ACHN (cell line): Measurements from ENCODE around the gene LILRB3.
A peak's percentile ranks its signal among the peaks of the same experiment; 100 is the strongest.
"Not testable (repeated sequence)": the region's sequence is repeated elsewhere in the genome, so short reads cannot be mapped to it uniquely, and the experiment has no call there.

Experiments used
- DNase-seq: peaks from one replicate; pipeline ENCODE4 v3.0.0-alpha.2; 2015
- in situ Hi-C: cut with HindIII; loops from 2 replicates; pipeline ENCODE4 v1.10.0; 2017; ENCODE audit warnings: low sequenced_read_pairs, low pct_ligation_motif_present, low pct_unique_long_range_greater_than_20kb

LILRB3 gene

DNA sequence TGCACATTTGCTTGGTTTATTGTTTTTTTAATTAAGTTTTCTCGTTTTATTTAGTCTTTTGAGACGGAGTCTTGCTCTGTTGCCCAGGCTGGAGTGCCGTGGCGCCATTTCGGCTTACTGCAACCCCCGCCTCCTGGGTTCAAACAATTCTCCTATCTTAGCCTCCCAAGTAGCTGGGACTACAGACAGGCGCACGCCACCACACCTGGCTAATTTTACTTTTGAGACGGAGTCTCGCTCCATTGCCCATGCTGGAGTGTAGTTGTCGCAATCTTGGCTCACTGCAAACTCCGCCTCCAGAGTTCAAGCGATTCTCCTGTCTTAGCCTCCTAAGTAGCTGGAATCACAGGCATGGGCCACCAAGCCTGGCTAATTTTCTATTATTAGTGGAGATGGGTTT lies 20.8 kb downstream of the LILRB3 start:
- no peak for DNase-seq
- in situ Hi-C loops: no loop called here

DNA sequence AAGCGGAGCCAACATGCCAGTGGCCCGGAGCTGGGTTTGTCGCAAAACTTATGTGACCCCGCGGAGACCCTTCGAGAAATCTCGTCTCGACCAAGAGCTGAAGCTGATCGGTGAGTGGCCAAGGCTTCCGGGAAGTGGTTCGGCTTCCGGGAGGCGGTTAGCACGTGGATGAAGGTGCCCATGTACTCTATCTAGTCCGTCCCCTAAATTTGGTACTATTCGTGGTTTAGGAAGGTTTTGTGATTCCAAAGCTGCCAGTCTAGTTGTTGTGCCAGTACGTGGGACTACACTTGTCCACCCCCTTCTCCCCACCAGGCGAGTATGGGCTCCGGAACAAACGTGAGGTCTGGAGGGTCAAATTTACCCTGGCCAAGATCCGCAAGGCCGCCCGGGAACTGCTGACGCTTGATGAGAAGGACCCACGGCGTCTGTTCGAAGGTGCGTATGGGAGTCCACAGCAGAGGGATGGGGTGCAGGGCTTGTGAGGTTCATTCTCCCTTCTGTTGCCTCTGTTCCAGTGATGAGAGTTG lies 21.6 kb downstream of the LILRB3 start:
- in situ Hi-C loops: no loop called here
- no peak for DNase-seq

DNA sequence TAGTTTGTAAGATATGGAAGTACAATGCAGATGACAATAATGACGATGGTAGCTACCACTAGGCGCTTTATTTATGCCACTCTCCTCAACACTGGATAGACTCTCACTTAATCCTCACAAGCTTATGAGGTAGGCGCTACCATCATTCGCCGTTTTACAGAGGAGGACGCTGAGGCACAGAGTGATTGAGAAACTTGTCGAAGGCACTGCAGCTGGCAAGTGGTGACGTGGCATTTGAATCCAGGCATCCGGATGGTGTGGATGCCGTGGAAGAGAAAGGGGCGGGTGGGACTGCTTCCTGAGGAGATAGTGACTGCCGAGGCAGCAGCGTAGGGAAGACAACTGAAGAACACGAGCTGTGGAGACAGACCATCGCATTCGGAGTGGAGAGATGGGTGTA lies 23.4 kb downstream of the LILRB3 start:
- DNase-seq: no peak
- in situ Hi-C loops: no loop called here

- in situ Hi-C loops: no loop called here
- no peak for DNase-seq
Observed at GRCh38 chr19:54197121-54197520, 25.7 kb downstream of the LILRB3 start.

DNA sequence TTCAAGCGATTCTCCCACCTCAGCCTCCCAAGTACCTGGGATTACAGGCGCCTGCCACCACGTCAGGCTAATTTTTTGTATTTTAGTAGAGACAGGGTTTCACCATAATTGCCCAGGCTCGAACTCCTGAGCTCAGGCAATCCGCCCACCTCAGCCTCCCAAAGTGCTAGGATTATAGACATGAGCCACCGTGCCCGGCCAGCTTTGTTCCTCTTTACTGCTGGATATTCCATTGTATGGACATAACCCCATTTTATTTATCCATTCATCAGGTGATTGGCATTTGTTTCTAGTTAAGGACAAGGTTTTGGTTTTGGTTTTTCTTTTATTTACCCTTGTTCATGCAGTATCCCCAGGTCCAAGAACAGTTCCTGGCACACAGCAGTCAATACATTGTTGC lies 26.3 kb downstream of the LILRB3 start:
- in situ Hi-C loops: no loop called here
- no peak for DNase-seq

DNA sequence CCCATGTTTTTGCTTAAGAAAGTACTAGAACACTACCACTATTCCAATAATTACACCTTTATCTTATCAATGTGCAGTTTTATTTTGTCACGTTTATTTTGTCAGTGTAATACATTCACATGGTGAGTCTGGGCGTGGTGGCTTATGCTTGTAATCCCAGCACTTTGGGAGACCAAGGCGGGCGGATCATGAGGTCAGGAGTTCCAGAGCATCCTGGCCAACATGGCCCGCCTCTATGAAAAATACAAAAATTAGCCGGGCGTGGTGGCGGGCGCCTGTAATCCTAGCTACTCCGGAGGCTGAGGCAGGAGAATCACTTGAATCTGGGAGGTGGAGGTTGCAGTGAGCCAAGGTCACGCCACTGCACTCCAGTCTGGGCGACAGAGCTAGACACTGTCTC lies 28.3 kb downstream of the LILRB3 start:
- DNase-seq, in situ Hi-C loops: not testable (repeated sequence)

DNA sequence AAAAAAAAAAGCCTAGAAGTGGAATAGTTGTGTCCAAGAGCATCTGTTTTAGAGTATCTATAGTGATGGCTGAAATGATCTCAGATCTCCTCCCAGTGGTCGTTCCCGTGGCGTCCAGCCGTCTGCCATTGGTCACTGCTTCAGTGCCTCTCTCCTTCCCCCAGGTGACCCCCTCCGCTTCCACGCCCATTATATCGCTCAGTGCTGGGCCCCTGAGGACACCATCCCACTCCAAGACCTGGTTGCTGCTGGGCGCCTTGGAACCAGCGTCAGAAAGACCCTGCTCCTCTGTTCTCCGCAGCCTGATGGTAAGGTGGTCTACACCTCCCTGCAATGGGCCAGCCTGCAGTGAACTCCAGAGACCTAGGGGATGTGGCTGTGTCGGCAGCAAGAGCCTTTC lies 29.8 kb downstream of the LILRB3 start:
- DNase-seq: no peak
- in situ Hi-C loops: no loop called here

DNA sequence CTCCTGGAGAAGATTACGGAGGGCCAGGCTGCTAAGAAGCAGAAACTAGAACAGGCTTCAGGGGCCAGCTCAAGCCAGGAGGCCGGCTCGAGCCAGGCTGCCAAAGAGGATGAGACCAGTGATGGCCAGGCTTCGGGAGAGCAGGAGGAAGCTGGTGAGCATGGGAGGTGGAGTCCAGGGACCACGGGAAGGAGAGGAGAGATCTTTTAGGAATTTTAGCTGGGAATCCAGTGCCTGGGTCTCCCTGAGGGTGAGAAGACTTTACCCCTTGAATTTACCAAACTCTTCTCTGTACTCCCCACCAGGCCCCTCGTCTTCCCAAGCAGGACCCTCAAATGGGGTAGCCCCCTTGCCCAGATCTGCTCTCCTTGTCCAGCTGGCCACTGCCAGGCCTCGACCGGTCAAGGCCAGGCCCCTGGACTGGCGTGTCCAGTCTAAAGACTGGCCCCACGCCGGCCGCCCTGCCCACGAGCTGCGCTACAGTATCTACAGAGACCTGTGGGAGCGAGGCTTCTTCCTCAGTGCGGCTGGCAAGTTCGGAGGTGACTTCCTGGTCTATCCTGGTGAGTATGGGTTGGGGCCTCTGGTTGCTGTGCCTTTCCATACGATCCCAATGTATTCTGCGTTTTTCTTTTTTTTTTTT lies 30.9 kb downstream of the LILRB3 start:
- no peak for DNase-seq
- in situ Hi-C loops: no loop called here

DNA sequence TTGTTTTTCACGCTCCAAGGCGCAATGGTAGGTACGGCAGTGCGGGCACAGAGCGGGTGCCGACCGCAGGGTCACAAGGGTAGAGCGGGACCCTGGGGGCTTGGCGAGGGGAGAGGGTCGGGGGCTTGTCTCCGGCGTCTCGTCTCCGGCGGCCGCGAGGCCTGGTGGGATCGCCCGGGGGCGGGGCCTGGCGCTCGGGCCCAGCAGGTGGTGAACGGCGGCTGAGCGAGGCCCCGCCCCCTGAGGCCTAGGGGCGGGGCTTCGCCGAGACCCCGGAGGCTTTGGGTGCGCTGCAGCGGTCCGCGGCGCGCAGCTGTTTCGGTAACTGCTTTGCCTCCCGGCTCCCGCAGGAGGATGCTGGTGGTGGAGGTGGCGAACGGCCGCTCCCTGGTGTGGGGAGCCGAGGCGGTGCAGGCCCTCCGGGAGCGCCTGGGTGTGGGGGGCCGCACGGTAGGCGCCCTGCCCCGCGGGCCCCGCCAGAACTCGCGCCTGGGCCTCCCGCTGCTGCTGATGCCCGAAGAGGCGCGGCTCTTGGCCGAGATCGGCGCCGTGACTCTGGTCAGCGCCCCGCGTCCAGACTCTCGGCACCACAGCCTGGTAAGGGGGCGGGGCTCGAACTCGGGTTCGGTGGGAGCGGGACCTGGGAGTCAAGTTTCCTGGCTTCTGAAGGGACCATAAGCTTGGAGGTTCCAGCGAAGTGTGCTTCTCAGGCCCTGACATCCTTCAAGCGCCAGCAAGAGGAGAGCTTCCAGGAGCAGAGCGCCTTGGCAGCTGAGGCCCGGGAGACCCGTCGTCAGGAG lies 31.6 kb downstream of the LILRB3 start, which contains the start of gene TSEN34:
TSEN34 (plus strand) TSS at position 298 of the 800 bp plus-strand sequence; CDS start at position 355, 57 bp downstream.
- peak; percentile 78 for DNase-seq
- in situ Hi-C loops: no loop called here

- in situ Hi-C loops: no loop called here
- peak; percentile 96 for DNase-seq
Observed at GRCh38 chr19:54190503-54191010, 32.2 kb downstream of the LILRB3 start.

- peak; percentile 99 for DNase-seq
- in situ Hi-C loops: no loop called here
Observed at GRCh38 chr19:54189735-54190502, 32.9 kb downstream of the LILRB3 start.

- no peak for DNase-seq
- in situ Hi-C loops: no loop called here
Observed at GRCh38 chr19:54189145-54189734, 33.6 kb downstream of the LILRB3 start, which contains the start of gene MBOAT7. TSS of gene MBOAT7 (minus strand) at chr19:54189580. CDS start at chr19:54188508, 1,072 bp downstream.

- in situ Hi-C loops: no loop called here
- DNase-seq: no peak
Observed at GRCh38 chr19:54188215-54188871, 34.5 kb downstream of the LILRB3 start.

DNA sequence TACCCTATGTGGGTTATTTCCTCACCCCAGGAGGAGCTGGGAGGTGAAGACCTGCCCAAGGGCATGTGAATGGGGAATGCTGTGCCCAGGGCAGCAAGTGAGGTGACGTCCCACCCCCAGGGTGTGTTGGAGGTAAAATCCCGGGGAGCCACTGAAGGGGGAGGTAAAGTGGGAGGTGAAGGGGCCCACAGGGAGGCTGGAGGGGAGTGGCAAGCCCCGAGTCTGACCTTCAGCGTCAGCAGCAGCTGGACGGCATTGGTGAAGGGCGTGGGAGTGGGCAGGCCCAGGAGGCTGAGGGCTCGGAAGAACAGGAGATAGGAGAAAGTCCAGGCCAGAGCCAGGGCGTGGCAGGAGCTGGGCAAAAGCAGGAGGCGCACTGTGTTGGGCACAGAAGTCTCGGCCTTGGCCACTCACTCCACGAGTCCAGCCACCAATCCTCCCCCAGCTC lies 35.8 kb downstream of the LILRB3 start:
- no peak for DNase-seq
- in situ Hi-C loops: no loop called here

DNA sequence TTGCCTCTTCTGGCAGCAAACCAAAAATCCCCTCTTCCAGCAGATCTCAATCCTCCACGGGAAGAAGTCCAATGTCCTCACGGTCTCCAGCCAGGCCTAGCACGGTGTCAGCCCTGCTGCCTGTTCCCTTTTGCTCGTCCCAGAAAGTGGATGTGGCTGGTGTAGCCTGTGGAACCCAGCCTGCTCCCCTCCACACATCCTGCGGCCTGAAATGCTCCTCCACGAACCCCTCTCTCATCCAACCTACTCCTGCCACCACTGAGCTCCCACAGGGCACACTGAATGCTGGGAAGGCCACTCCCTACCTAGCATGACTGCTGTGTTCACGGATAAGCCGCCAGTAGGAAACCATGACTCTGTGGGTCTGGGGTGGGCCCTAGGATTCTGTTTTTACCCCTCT lies 36.5 kb downstream of the LILRB3 start:
- in situ Hi-C loops: no loop called here
- no peak for DNase-seq

GRCh38 chr19:54183431-54183830 lies 39.4 kb downstream of the LILRB3 start:
- no peak for DNase-seq
- in situ Hi-C loops: no loop called here

- in situ Hi-C loops, DNase-seq: not testable (repeated sequence)
Observed at GRCh38 chr19:54181894-54182293, 40.9 kb downstream of the LILRB3 start.

- DNase-seq: no peak
- in situ Hi-C loops: no loop called here
Observed at GRCh38 chr19:54180691-54181091, 42.1 kb downstream of the LILRB3 start.
